Left colon (tissue), 2 donors: ENCODE results near the gene LUC7L2. TPM values are rescaled to one million over a fixed set of nuclear protein-coding genes. Genes with fewer than 3 reads are reported as not detected.
A peak's percentile ranks its signal among the peaks of the same experiment; 100 is the strongest.
"Not testable (repeated sequence)": the region's sequence is repeated elsewhere in the genome, so short reads cannot be mapped to it uniquely, and the experiment has no call there.

Experiments
- ATAC-seq: fragments of 200-7000 bp; cut with Tn5 transposase; one replicate; pipeline ENCODE4 v1.9.1; 2020; ENCODE audit warnings: mild to moderate bottlenecking, moderate library complexity
- DNase-seq, 2 donors: peaks; one replicate each; pipeline ENCODE4 v3.0.0-alpha.2; 2020
- intact Hi-C, 2 donors: fragments of 100-400 bp; cut with DNase I in 1 of 2; cut with micrococcal nuclease in 1 of 2; formaldehyde crosslinking; loops; one replicate each; pipeline versions ENCODE4 v1.11.2 to v1.14.0; 2022; cut with DNase I, micrococcal nuclease
- total RNA-seq, 2 donors: library from RNA; stranded (reverse); fragmentation: NEBNext Ultra II Directional; extraction: Animal tissue kit (Norgen Biotek cat#: 25700); gene quantifications; one replicate each; pipeline ENCODE4 v1.2.1, GENCODE V29; 2021
- donor health status: DM: no; HTN: no; CAD: no.
- donor health status: DM: yes; HTN: yes; CAD: no.

Gene LUC7L2
- total RNA-seq, 2 donors from 2014 or later, result 70.0 to 70.8 TPM

- ATAC-seq, intact Hi-C loops, DNase-seq: not testable (repeated sequence)
Measured at GRCh38 chr7:139429735-139430134, 70.0 kb downstream of the LUC7L2 start.

DNA sequence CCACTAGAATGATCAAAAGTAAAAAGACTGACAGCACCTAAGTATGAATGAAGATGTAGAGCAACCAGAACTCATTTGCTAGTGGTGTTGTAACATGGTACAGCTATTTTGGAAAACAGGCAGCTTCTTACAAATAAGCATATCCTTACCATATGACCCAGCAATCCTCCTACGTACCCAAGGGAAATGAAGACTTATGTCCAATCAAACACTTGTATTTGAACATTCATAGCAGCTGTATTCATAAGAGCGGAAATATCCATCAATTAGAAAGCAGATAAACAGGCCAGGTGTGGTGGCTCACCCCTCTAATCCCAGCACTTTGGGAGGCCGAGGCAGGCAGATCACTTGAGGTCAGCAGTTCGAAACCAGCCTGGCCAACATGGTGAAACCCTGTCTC lies 70.7 kb downstream of the LUC7L2 start:
- intact Hi-C loops, result no loop called here
- DNase-seq (no peak), ATAC-seq (no peak)

- intact Hi-C loops, result no loop called here
- DNase-seq (no peak), ATAC-seq (peak; percentile 45)
Measured at GRCh38 chr7:139431010-139431409, 71.3 kb downstream of the LUC7L2 start.

GRCh38 chr7:139431459-139431858 lies 71.8 kb downstream of the LUC7L2 start:
- ATAC-seq, result no peak
- DNase-seq, result no peak
- intact Hi-C loops, result no loop called here

- no peak for ATAC-seq
- intact Hi-C loops, result no loop called here
- no peak for DNase-seq
Measured at GRCh38 chr7:139436806-139437205, 77.1 kb downstream of the LUC7L2 start.

- intact Hi-C loops, result no loop called here
- ATAC-seq (no peak), DNase-seq (no peak)
Measured at GRCh38 chr7:139439375-139439774, 79.7 kb downstream of the LUC7L2 start.

DNA sequence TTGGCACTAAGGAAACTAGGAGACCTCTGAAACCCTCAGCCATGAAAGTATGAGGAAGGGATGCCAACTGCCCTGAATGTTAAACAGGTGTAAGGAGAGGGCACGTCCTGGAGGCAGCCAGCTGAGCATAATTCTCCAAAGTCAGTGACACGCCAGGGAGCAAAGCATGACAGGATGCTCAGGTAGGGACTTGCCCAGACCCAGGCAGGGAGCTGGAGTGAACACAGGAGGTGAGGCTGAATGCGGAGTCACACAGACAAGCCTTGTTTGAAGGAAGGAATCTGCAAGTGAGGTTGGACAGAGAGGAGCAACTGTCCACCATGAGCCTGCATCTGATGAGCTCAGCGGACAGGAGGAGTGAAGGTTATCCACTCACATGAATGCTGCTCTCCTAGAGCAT lies 82.3 kb downstream of the LUC7L2 start:
- no peak for ATAC-seq
- no peak for DNase-seq
- intact Hi-C loops, result no loop called here

GRCh38 chr7:139446051-139446890 lies 86.6 kb downstream of the LUC7L2 start:
- ATAC-seq, result no peak
- intact Hi-C loops, result no loop called here
- no peak for DNase-seq

- DNase-seq (no peak), ATAC-seq (no peak)
- intact Hi-C loops, result no loop called here
Measured at GRCh38 chr7:139450851-139451250, 91.2 kb downstream of the LUC7L2 start.

DNA sequence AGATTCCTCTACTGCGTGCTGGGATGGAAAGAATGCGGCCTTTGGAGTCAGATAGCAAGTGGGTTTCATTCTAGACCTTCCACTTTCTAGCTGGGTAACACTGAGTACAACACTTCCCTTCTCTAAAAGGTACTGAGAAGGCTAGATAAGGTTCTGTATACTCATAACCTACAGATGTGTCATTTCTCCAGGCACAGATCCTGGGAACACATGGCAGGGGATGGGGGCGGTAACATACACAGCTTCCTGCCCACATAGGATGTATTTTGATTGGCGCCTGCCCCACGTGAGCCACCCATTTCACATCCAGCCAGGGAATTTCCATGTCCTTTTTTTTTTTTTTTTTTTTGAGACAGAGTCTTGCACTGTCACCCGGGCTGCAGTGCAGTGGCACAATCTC lies 91.9 kb downstream of the LUC7L2 start:
- intact Hi-C loops, result no loop called here
- no peak for ATAC-seq
- no peak for DNase-seq

GRCh38 chr7:139452958-139453672 lies 93.4 kb downstream of the LUC7L2 start:
- no peak for ATAC-seq

GRCh38 chr7:139453673-139454321 lies 94.1 kb downstream of the LUC7L2 start:
- no peak for ATAC-seq
- intact Hi-C loops, result no loop called here
- no peak for DNase-seq

More at GRCh38 chr7:139452958-139453672, 93.4 kb downstream of the LUC7L2 start:
- DNase-seq, result no peak
- intact Hi-C loops, result no loop called here

GRCh38 chr7:139455789-139456188 lies 96.1 kb downstream of the LUC7L2 start:
- intact Hi-C loops, result no loop called here
- DNase-seq (no peak), ATAC-seq (no peak)

DNA sequence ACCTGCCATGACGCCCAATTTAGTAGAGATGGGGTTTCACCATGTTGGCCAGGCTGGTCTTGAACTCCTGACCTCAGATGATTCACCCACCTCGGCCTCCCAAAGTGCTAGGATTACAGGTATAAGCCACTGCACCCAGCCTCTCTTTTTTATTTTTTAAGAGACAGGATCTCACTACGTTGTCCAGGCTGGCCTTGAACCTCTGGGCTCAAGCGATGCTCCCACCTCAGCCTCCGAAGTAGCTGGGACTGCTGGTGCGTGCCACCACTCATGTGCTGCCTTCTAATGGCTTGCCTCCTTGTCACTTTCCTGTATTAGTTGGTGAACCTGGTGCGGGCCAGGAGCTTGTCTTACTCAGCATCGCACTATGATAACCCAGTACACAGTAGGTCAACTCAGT lies 96.8 kb downstream of the LUC7L2 start:
- DNase-seq, result no peak
- intact Hi-C loops, result no loop called here
- no peak for ATAC-seq

- intact Hi-C loops, result no loop called here
- ATAC-seq (no peak), DNase-seq (no peak)
Measured at GRCh38 chr7:139457153-139457946, 97.7 kb downstream of the LUC7L2 start.

- intact Hi-C loops, DNase-seq, ATAC-seq: not testable (repeated sequence)
Measured at GRCh38 chr7:139463421-139463820, 103.7 kb downstream of the LUC7L2 start.

- ATAC-seq, intact Hi-C loops, DNase-seq: not testable (repeated sequence)
Measured at GRCh38 chr7:139464511-139464910, 104.8 kb downstream of the LUC7L2 start.

- ATAC-seq, intact Hi-C loops, DNase-seq: not testable (repeated sequence)
Measured at GRCh38 chr7:139465072-139465471, 105.4 kb downstream of the LUC7L2 start.

DNA sequence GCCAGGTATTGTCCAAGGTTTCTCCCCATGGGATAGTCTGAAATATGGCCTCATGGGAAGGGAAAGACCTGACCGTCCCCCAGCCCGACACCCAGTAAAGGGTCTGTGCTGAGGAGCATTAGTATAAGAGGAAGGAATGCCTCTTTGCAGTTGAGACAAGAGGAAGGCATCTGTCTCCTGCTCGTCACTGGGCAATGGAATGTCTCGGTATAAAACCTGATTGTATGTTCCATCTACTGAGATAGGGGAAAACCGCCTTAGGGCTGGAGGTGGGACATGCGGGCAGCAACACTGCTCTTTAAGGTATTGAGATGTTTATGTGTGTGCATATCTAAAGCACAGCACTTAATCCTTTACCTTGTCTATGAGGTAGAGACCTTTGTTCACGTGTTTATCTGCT lies 108.0 kb downstream of the LUC7L2 start:
- intact Hi-C loops, ATAC-seq, DNase-seq: not testable (repeated sequence)
